Endometrial microvascular endothelial cells (primary cell): ENCODE results near the gene MYO7B. TPM values are rescaled to one million over a fixed set of nuclear protein-coding genes. Genes with fewer than 3 reads are reported as not detected.

Experiments
- in situ Hi-C: cut with HindIII; loops from 2 replicates; pipeline ENCODE4 v1.10.0; 2017; ENCODE audit warnings: low sequenced_read_pairs, low pct_unique_long_range_greater_than_20kb; ENCODE audit errors: inconsistent ontology term
- total RNA-seq: library from RNA; depleted of rRNA; stranded (reverse); fragments of >200 nt; gene quantifications from one replicate; pipeline ENCODE4 v1.2.3, GENCODE V29; 2015; ENCODE audit errors: inconsistent ontology term

Gene MYO7B
- total RNA-seq, 1 donor from 2014 or later: 0.19 TPM

DNA sequence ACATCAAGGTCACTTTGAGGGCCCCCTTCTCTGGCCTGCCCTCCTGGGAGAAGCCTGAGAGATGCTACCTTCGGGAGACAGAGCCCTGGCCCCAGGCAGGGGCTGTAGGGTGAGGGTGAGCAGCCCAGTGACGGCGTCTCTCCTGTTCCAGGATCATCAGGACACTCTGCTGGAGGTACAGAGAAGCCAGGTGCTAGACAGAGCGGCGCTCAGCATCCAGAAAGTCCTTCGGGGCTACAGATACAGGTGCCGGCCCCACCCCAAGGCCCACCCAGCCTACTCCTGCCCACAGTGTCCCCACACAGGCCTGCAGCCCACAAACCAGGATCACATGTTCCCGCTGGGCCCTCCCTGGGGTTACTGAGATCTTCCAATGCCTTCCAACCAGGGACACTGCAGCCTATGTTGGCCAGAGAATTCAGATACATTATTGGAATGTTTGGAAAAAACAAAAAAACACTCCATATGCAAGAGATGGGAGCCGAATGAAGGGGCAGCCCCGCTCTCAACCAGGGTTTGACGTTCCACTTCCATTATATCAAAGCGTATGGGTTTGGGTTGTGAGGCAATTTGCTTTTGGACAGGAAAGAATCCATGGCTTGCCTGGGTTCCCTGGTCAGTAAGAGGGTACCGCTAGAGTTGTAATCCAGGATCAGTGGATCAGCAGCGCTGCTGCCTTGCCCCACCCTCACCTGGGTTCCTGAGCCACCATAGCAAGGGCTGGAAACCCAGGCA lies 61.0 kb downstream of the MYO7B start:
- in situ Hi-C loops: no loop called here

- in situ Hi-C loops: no loop called here
Observed at GRCh38 chr2:127597046-127597983, 61.8 kb downstream of the MYO7B start.

- in situ Hi-C loops: no loop called here
Observed at GRCh38 chr2:127597984-127598380, 62.5 kb downstream of the MYO7B start.

DNA sequence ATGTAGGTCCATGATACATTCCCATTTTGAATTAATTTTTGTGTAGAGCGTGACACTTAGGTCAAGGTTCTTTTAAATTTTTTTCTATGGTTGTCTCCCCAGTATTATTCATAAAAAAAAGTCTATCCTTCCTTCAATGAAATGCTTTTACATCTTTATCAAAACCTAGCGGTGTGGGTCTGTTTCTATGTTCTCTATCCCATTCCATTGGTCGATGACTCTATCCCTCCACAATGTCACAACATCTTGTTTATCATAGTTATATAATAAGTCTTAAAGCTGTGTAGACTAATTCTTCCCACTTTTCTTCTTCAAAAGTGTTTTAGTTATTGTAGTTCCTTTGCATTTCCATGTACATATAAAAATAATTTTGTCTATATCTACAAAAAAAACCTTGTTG lies 63.2 kb downstream of the MYO7B start:
- in situ Hi-C loops: no loop called here

GRCh38 chr2:127599211-127599610 lies 63.7 kb downstream of the MYO7B start:
- in situ Hi-C loops: no loop called here

GRCh38 chr2:127604986-127605385 lies 69.5 kb downstream of the MYO7B start:
- in situ Hi-C loops: no loop called here

DNA sequence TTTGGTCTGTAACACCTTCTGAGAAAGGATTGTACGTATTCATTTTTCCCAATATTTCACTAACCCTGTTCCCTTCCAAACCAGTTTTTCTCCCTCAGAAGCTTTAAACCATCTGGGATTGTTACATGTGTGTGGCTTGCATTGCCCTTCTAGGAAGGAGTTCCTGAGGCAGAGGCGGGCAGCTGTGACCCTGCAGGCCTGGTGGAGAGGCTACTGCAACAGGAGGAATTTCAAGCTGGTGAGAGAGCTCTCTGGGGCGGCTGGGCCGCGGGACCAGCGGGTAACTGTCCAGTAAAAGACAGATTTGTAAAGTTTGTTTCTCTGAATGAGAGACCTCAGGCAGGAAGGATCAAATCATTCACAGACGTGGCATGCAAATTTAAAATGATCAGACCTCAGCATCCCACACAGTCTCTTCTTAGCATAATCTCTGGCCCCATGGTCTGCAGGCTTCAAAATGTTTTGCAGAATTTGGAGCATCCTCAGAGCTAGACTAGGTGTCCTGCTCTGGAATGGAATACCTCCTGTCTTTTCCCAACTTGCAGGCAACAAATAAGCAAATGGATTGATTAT lies 70.3 kb downstream of the MYO7B start:
- in situ Hi-C loops: no loop called here

DNA sequence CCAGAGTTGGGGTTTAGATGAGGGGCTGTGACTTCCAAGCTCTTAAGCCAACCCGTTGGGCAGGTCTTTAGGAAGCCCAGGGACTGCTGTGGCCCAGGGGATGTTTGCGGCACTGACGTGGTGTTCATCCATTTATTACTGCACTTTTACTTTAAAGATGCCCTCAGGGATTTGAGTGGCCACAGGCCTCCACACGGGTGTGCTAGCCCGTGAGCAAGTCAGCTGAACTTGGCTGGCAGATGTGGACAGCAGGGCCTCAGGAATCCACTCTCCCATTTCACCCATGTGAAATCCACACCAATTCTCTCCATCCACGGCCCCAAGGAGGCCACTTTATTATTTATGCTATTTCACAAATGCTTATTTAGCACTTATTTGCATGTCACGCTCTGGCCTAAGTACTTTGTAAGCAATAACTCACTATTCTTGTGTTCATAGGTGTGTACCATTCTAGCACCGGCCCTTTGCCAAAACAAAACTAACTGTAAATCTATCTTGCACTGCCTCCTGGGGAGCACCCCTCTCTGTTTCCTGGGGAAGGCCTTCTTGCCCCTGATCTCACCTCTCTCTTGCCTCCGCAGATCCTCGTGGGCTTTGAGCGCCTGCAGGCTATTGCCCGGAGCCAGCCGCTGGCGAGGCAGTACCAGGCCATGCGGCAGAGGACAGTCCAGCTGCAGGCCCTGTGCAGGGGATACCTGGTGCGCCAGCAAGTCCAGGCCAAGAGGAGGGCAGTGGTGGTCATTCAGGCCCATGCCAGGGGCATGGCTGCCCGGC lies 71.3 kb downstream of the MYO7B start:
- in situ Hi-C loops: no loop called here

DNA sequence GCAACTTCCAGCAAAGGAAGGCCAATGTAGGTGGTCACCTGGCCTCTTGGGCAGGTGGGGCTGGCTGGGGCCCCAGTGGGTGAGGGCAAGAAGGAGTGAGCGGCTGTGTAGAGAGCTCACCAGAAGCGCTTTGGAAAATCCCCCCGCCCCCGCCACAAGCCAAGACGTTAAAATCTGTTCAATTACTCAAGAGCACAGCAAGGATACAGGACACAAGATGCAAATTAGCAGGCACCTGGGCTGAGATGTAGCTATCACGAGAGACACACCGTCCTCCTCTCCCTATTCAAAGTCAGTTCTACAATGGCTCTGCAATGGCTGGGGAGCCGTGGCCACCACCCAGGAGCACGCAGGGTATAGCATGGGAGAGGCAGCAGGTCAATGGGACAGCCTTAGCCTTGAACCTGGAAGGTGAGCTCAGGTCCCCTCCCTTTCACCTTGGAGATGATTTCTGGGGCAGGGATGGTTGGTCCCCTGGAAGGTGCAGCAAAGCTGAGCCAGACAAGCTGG lies 72.0 kb downstream of the MYO7B start:
- in situ Hi-C loops: no loop called here

DNA sequence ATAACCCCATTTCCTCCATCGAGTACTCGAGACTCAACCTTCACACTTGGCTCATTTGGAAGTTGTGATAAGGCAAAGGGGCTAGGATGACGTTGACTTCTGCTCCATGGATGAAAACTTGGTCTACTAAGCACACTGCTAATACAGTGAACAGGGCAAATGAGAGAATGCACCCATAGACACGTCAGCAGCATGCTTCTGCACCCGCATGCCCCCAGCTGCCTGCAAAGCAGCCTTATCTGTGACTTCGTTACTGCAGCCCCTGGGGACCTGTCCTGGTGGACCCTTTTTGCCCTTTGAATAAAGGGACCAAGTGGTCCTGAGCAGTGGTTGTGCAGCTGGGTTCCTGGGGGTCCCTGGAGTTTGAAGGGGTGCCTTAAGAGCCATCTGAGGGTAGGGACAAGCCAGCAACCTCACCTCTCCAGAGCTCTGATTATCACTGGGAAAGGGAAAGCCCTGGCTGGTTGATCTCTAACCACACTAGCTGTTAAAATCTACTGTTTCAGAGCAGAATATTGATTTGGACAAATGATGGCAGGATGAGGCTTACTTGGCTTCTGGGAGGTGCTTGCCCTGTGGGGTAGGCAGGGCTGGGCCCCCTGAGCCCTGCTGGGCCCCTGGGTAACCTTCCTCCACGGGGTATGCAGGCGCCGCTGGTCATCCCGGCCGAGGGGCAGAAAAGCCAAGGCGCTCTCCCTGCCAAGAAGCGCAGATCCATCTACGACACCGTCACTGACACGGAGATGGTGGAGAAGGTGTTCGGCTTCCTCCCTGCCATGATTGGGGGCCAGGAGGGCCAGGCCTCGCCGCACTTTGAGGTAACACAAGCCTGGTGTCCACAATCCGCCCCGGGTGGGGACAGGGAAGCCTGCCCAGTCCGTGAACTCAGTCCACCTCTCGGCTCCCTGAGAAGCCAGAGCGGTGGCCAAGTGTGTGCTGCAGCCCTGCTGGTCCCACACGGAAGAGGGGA lies 72.9 kb downstream of the MYO7B start:
- in situ Hi-C loops: no loop called here

GRCh38 chr2:127609031-127609751 lies 73.7 kb downstream of the MYO7B start:
- in situ Hi-C loops: no loop called here

- in situ Hi-C loops: no loop called here
Observed at GRCh38 chr2:127609818-127610217, 74.3 kb downstream of the MYO7B start.

- in situ Hi-C loops: no loop called here
Observed at GRCh38 chr2:127610561-127610960, 75.1 kb downstream of the MYO7B start.

DNA sequence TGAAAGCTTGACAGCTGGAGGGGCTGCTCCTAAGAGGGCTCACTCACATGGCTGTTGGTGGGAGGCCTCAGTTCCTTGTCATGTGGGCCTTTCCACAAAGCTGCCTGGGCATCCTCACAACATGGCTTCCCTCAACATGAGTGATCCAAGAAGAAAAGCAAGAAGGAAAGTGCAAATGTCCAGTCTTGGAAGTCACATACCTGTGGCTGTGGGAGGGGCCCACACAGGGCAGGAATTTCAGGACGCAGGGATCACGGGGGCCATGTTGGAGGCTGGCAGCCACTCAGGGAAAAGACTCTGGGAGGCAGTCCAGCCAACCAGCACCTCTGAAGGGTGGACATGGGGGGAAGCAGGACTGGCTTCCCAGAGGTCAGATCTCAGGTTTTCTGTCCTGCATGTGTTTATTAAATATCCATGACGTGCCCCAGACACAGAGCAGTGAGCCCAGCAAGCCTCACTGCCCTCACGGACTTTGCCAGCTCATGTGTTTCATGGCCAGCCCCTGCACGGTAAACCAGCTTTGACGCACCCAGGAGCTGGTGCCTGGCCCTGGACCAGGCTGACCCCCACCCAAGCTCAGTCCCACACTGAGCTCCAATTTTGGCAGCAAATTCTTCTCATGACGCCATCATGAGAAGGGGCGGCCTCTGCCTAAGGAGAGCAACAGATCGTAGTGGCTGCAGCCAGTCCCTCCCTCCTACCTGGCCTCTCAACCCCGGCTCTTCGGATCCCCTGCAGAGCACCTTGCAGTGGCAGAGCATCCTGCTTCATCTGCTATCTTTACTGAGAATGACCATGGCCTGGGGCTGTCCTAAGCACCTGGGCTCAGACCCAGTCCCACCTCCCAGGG lies 75.8 kb downstream of the MYO7B start:
- in situ Hi-C loops: no loop called here

DNA sequence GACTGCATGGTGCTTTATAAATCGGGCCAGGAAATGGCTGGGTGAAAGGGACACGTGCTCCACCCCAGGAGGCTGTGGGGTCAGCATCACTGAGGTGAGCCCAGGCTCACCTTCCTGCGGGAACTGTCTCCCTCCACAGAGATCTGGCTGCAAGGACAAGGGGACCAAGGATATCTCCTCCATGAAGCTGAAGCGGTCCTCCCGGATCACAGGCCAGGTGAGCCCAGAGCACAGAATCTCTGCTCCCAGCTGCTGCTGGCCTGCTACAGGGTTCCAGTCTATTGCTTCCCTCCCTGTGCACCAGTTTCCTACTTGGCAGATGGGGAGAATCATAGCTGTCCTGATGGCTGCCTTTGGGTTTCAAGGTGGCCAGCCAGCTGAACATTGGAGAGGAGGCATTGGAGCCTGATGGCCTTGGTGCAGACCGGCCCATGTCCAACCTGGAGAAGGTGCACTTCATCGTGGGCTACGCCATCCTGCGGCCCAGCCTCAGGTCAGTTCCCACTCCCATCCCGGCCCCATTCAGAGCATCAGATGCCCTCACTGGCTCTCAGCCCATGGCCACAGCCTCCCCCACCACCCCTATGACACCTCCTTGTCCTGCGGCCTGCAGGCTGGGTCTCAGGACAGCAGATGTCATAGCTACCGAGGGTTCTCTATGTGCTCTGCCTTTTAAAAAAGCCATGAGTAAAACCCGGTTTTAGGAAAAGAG lies 76.8 kb downstream of the MYO7B start:
- in situ Hi-C loops: no loop called here

- in situ Hi-C loops: no loop called here
Observed at GRCh38 chr2:127614246-127614645, 78.8 kb downstream of the MYO7B start.
